ENCODE results near the gene TMIGD2.

- TF ChIP-seq L3MBTL2 (conservative IDR thresholded peaks at IDR 0.05), result no peak
- TF ChIP-seq TARDBP (IDR thresholded peaks at IDR 0.05), result no peak
- TF ChIP-seq FOXM1 (IDR thresholded peaks at IDR 0.05; ENCODE audit: borderline replicate concordance), result no peak
- TF ChIP-seq NFRKB (IDR thresholded peaks at IDR 0.05), result no peak
- TF ChIP-seq ZNF384 (IDR thresholded peaks at IDR 0.05), result no peak
Measured at GRCh38 chr19:4278419-4279266, 23.5 kb downstream of the TMIGD2 start, which contains the start of gene SHD.
